H1 (cell line): ENCODE measurements around the gene ERCC3. TPM values are rescaled to one million over a fixed set of nuclear protein-coding genes. Genes with fewer than 3 reads are reported as not detected.

Source experiments
- CTCF ChIA-PET: fragments of 300-600 bp; sonication (Branson Sonifier 250); formaldehyde crosslinking; loops from one replicate; lab custom pipeline; 2021; ENCODE audit not compliant: partially characterized antibody; lab: Charles Lee
- POLR2A ChIA-PET: fragments of 300-600 bp; sonication (Branson Sonifier 250); formaldehyde crosslinking; loops from one replicate; lab custom pipeline; 2021; ENCODE audit warnings: inconsistent platforms; ENCODE audit not compliant: partially characterized antibody; lab: Charles Lee
- DNase-seq, 2 experiments: peaks; one replicate each; pipeline versions ENCODE4 v3.0.0 to v3.0.0-alpha.2; 2010 to 2022; ENCODE audit warnings: low spot score in 2 of 2, low read depth in 1 of 2, mixed read lengths in 1 of 2
- FAIRE-seq: peaks from 2 replicates; lab custom pipeline; 2011; peaks lifted over from hg19 to GRCh38; lab: Jason Lieb, UNC
- H2AFZ ChIP-seq: 2 replicates; pipeline ENCODE4 v1.8.1; 2012; ENCODE audit warnings: low read length, inconsistent platforms
- H2AK5ac ChIP-seq: 2 replicates; pipeline ENCODE4 v1.6.1; 2013; ENCODE audit warnings: low read depth, low read length
- H2BK120ac ChIP-seq: replicated peaks from 2 replicates; pipeline ENCODE3; 2013; ENCODE audit warnings: low read depth, low read length, inconsistent platforms
- H2BK12ac ChIP-seq: 2 replicates; pipeline ENCODE4 v1.6.1; 2013; ENCODE audit warnings: low read depth, low read length
- H2BK15ac ChIP-seq: 2 replicates; pipeline ENCODE4 v1.6.1; 2013; ENCODE audit warnings: low read length
- H2BK20ac ChIP-seq: 2 replicates; pipeline ENCODE4 v1.6.1; 2013; ENCODE audit warnings: low read length
- H2BK5ac ChIP-seq: 2 replicates; pipeline ENCODE4 v1.6.1; 2013; ENCODE audit warnings: low read depth, low read length
- H3K14ac ChIP-seq: 2 replicates; pipeline ENCODE4 v1.6.1; 2013; ENCODE audit warnings: inconsistent platforms; ENCODE audit not compliant: insufficient read length
- H3K18ac ChIP-seq: 2 replicates; pipeline ENCODE4 v1.6.1; 2013; ENCODE audit warnings: low read length; ENCODE audit errors: extremely low read depth
- H3K23ac ChIP-seq: 2 replicates; pipeline ENCODE4 v1.6.1; 2013; ENCODE audit warnings: inconsistent platforms; ENCODE audit not compliant: insufficient read length
- H3K23me2 ChIP-seq: 2 replicates; pipeline ENCODE4 v1.6.1; 2013; ENCODE audit warnings: low read depth, low read length
- H3K27ac ChIP-seq: 2 replicates; pipeline ENCODE4 v1.6.1; 2011; ENCODE audit warnings: low read depth, low read length, inconsistent platforms
- H3K27me3 ChIP-seq, 4 experiments: replicated peaks in 1 of 4; 1 replicate in 1 of 4; 2 replicates in 3 of 4; pipeline versions ENCODE4 v1.6.1 to v1.8.1; 2011 to 2013; ENCODE audit warnings: low read length in 3 of 4, mild to moderate bottlenecking in 3 of 4, inconsistent platforms in 2 of 4, mixed read lengths in 2 of 4, moderate library complexity in 1 of 4; ENCODE audit not compliant: control insufficient read depth in 3 of 4, insufficient read depth in 3 of 4; ENCODE audit errors: extremely low read depth in 1 of 4
- H3K36me3 ChIP-seq, 4 experiments: 2 replicates each; pipeline versions ENCODE4 v1.6.1 to v1.8.1; 2011 to 2013; ENCODE audit warnings: mild to moderate bottlenecking in 4 of 4, low read length in 3 of 4, moderate library complexity in 2 of 4, control low read depth in 1 of 4, inconsistent platforms in 1 of 4; ENCODE audit not compliant: insufficient read depth in 4 of 4, control insufficient read depth in 2 of 4
- H3K4ac ChIP-seq: replicated peaks from 2 replicates; pipeline ENCODE3; 2013; ENCODE audit warnings: low read length, low read depth, mixed read lengths, inconsistent platforms; ENCODE audit not compliant: insufficient read length
- H3K4me1 ChIP-seq, 4 experiments: replicated peaks in 1 of 4; 1 replicate in 1 of 4; 2 replicates in 3 of 4; pipeline versions ENCODE4 v1.6.1 to v1.8.1; 2011 to 2013; ENCODE audit warnings: low read length in 3 of 4, inconsistent platforms in 2 of 4, mixed read lengths in 1 of 4; ENCODE audit not compliant: insufficient read depth in 4 of 4, control insufficient read depth in 3 of 4
- H3K4me2 ChIP-seq, 2 experiments: 2 replicates each; pipeline versions ENCODE4 v1.6.1 to v1.8.1; 2011 to 2013; ENCODE audit warnings: low read depth in 2 of 2, low read length in 2 of 2, control low read depth in 1 of 2, inconsistent platforms in 1 of 2, mild to moderate bottlenecking in 1 of 2; ENCODE audit not compliant: insufficient read depth in 1 of 2
- H3K4me3 ChIP-seq, 4 experiments: fragments of 200-600, 300-600 bp in 1 of 4; sonication (generic), shearing (Covaris generic), sonication (Bioruptor Twin) in 1 of 4; 2 replicates each; pipeline versions ENCODE4 v1.5.1 to v1.8.1; 2011 to 2016; ENCODE audit warnings: low read length in 4 of 4, low read depth in 3 of 4, control low read depth in 2 of 4, inconsistent platforms in 2 of 4, mild to moderate bottlenecking in 2 of 4, mixed read lengths in 1 of 4, moderate library complexity in 1 of 4; ENCODE audit not compliant: insufficient read depth in 2 of 4; ENCODE audit errors: extremely low read depth in 1 of 4
- H3K56ac ChIP-seq: replicated peaks from 2 replicates; pipeline ENCODE3; 2013; ENCODE audit warnings: low read depth, mild to moderate bottlenecking, mixed read lengths, low read length, inconsistent platforms; ENCODE audit not compliant: insufficient read length
- H3K79me1 ChIP-seq: 2 replicates; pipeline ENCODE4 v1.6.1; 2013; ENCODE audit warnings: low read depth, low read length, control low read depth
- H3K79me2 ChIP-seq, 2 experiments: 2 replicates each; pipeline versions ENCODE4 v1.6.1 to v1.8.1; 2012 to 2013; ENCODE audit warnings: low read length in 2 of 2, mild to moderate bottlenecking in 2 of 2, inconsistent platforms in 1 of 2; ENCODE audit not compliant: insufficient read depth in 2 of 2, control insufficient read depth in 1 of 2
- H3K9ac ChIP-seq, 4 experiments: replicated peaks in 1 of 4; 1 replicate in 1 of 4; 2 replicates in 3 of 4; pipeline versions ENCODE4 v1.6.1 to v1.8.1; 2011 to 2013; ENCODE audit warnings: low read depth in 3 of 4, low read length in 3 of 4, control low read depth in 2 of 4, mild to moderate bottlenecking in 2 of 4, moderate library complexity in 2 of 4, inconsistent platforms in 1 of 4; ENCODE audit errors: extremely low read depth in 1 of 4
- H3K9me3 ChIP-seq, 2 experiments: 2 replicates each; pipeline versions ENCODE4 v1.6.1 to v1.8.1; 2012 to 2013; ENCODE audit warnings: mild to moderate bottlenecking in 2 of 2, moderate library complexity in 2 of 2, control low read depth in 1 of 2, inconsistent platforms in 1 of 2, low read depth in 1 of 2, low read length in 1 of 2, mixed read lengths in 1 of 2; ENCODE audit not compliant: insufficient read depth in 2 of 2
- H4K20me1 ChIP-seq, 2 experiments: replicated peaks in 1 of 2; 2 replicates each; pipeline versions ENCODE3 to v1.8.1; 2011 to 2013; ENCODE audit warnings: inconsistent platforms in 2 of 2, low read length in 2 of 2, mild to moderate bottlenecking in 1 of 2; ENCODE audit not compliant: insufficient read depth in 2 of 2, control insufficient read depth in 1 of 2
- H4K5ac ChIP-seq: 2 replicates; pipeline ENCODE4 v1.6.1; 2013; ENCODE audit warnings: low read length, low read depth, mixed read lengths, inconsistent platforms; ENCODE audit not compliant: insufficient read length
- H4K8ac ChIP-seq: 2 replicates; pipeline ENCODE4 v1.8.0; 2013; ENCODE audit warnings: mild to moderate bottlenecking, moderate library complexity, low read length, inconsistent platforms; ENCODE audit not compliant: insufficient read depth; ENCODE audit errors: extremely low read depth
- H4K91ac ChIP-seq: replicated peaks from 2 replicates; pipeline ENCODE3; 2013; ENCODE audit warnings: low read length, mixed read lengths, inconsistent platforms; ENCODE audit not compliant: insufficient read length
- ASH2L ChIP-seq: fragments of 200-600, 300-600 bp; sonication (generic); IDR thresholded peaks from one replicate; pipeline ENCODE4 v1.7.1; 2017; ENCODE audit warnings: low read length
- EGR1 ChIP-seq: IDR thresholded peaks from 2 replicates; pipeline ENCODE4 v1.6.1; 2011; ENCODE audit warnings: low read depth, low read length, borderline replicate concordance
- HDAC2 ChIP-seq, 2 experiments: fragments of 300-600 bp in 1 of 2; sonication (generic) in 1 of 2; IDR thresholded peaks; 2 replicates each; pipeline ENCODE4 v1.6.1; 2011 to 2012; ENCODE audit warnings: low read depth in 2 of 2, low read length in 2 of 2, mild to moderate bottlenecking in 2 of 2, moderate library complexity in 2 of 2, borderline replicate concordance in 1 of 2, inconsistent platforms in 1 of 2
- KDM4A ChIP-seq: IDR thresholded peaks from one replicate; pipeline ENCODE4 v1.7.1; 2012; ENCODE audit warnings: low read depth, mild to moderate bottlenecking, moderate library complexity, low read length, inconsistent platforms; ENCODE audit not compliant: severe bottlenecking
- PHF8 ChIP-seq: fragments of 200-600 bp; sonication (generic); conservative IDR thresholded peaks from 2 replicates; pipeline ENCODE4 v1.7.1; 2012; ENCODE audit warnings: low read depth, mild to moderate bottlenecking, inconsistent platforms, low read length, moderate library complexity
- RBBP5 ChIP-seq: IDR thresholded peaks from 2 replicates; pipeline ENCODE4 v1.7.1; 2012; ENCODE audit warnings: low read depth, mild to moderate bottlenecking, inconsistent platforms, low read length, moderate library complexity, borderline replicate concordance
- SP1 ChIP-seq: IDR thresholded peaks from 2 replicates; pipeline ENCODE4 v1.6.1; 2011; ENCODE audit warnings: low read depth, low read length
- TBP ChIP-seq: IDR thresholded peaks from 2 replicates; pipeline ENCODE4 v1.6.1; 2011; ENCODE audit warnings: low read depth, low read length, improper control_type of control experiment
- TCF12 ChIP-seq: IDR thresholded peaks from 2 replicates; pipeline ENCODE4 v1.6.1; 2011; ENCODE audit warnings: low read depth, mild to moderate bottlenecking, low read length
- WGBS, 2 experiments: shearing (Covaris generic) in 1 of 2; methylation state at CpG; one replicate each; pipeline versions ENCODE4 v1.1.6 to v1.1.7; 2013 to 2015; ENCODE audit warnings: low lambda C conversion rate in 2 of 2, mixed read lengths in 2 of 2, inconsistent platforms in 1 of 2, low coverage in 1 of 2, missing lambda C conversion rate in 1 of 2; ENCODE audit not compliant: insufficient replicate concordance in 2 of 2, insufficient coverage in 1 of 2, insufficient read length in 1 of 2; ENCODE audit errors: extremely low coverage in 1 of 2, missing lambda C conversion rate in 1 of 2; 5-methylcytosine and 5-hydroxymethylcytosine counted together
- polyA plus RNA-seq, 7 experiments: library from polyadenylated mRNA; depleted of rRNA in 3 of 7; stranded (reverse) in 5 of 7; unstranded in 2 of 7; fragments of >200 nt in 5 of 7; fragments of 200-250 nt in 2 of 7; gene quantifications; 1 replicate in 5 of 7; 2 replicates in 1 of 7; 4 replicates in 1 of 7; pipeline versions ENCODE4 v1.2.1 to v1.2.3, GENCODE V29; 2011 to 2013; ENCODE audit warnings: missing spikeins in 2 of 7, mixed read lengths in 2 of 7
- total RNA-seq: library from RNA; stranded (reverse); fragmentation: NEBNext Ultra II Directional; extraction: Animal tissue kit (Norgen Biotek cat#: 25700); gene quantifications from 2 replicates; pipeline ENCODE4 v1.2.1, GENCODE V29; 2021
- TF ChIP-seq, protein P1 (sequence below): IDR thresholded peaks from 2 replicates; pipeline ENCODE4 v1.6.1; 2012; ENCODE audit warnings: inconsistent platforms

Gene ERCC3
- total and polyA plus RNA-seq, 2 of the 8 experiments (the other 6 are each of a cell fraction or from before 2014, with no cell fraction given): 41.8 to 48.9 TPM

DNA sequence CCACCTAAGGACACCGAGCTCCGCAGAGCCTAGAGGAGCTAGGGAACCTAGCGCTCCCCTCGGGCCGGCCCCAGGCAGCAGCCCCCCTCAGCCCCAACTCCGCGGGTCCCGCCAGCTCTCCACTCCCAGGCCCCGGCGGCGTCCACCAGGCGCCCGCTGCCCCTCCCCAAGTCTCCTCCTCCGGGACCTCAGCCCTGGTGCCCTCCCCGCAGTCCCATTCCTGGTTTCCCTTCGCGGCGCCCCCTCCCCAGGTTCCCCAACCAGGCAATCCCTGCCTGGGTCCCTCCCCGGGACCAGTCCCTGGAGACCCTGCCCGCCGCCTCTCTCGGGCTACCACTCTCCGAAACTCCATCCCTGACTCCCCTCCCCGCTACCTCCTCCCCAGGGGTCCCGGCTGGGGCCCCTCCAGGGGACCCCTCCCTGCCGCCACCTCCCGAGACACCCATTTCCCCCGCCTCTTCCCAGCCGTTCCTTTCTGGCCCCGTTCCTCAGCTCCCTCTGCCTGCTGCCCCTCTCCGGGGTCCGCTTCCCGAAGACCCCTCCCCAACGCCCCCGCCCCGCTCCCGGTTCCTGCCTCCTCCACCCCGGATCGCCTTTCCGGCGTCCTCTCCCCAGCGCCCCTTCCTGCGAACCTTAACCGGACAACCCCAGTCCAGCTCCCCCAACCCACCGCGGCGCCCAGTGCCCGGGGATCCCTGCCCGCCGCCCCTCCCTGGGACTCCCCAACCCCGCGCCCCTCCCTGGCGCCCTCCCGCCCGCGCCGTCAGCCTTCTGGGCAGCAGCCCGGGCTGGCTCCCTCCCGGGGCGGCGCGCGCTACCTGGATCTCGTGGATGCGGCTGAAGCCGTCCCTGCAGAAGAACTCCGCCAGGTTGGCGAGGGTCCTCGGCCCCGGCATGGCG, 74.5 kb downstream of the ERCC3 start:
- H3K36me3 ChIP-seq: no peaks in the 10 kb centered on the region
- peak overlapping the region; percentile 72 for H4K8ac ChIP-seq
- H3K4ac ChIP-seq: no peak overlapping the region
- no peak overlapping the region for H2BK5ac ChIP-seq
- H3K4me3 ChIP-seq: peak overlapping the region; percentile 53 to 97 (median 62)
- H3K18ac ChIP-seq: peak overlapping the region; percentile 78
- H3K56ac ChIP-seq: peak overlapping the region; percentile 10
- peaks cover 0 to 17% (median 8%) of the 10 kb centered on the region in 4 experiments; a peak in 5 of 7 replicates for H3K27me3 ChIP-seq
- peak overlapping the region in 3 of 4 experiments; percentile 43 to 86 (median 72); a peak in 5 of 7 replicates for H3K9ac ChIP-seq
- POLR2A ChIA-PET: interaction anchor here (0.9 to 1.5 kb wide), 8 partner anchors 9 to 137 kb away, joined by 3 to 6 read pairs (median 3); partner anchors contain the start of gene ERCC3
- peak overlapping the region; percentile 40; the same call in 1 of the 2 replicates for H2AFZ ChIP-seq
- no peak overlapping the region for H4K91ac ChIP-seq
- WGBS, 2 experiments: 2% methylated on average over 14 of the region's 71 CpGs; no CpG with 5 or more reads in 1 of the 2 experiments
- H3K27ac ChIP-seq: peak overlapping the region; percentile 51; the same call in 1 of the 2 replicates
- peaks cover 0 to 7% (median 4%) of the 10 kb centered on the region in 4 experiments; a peak in 5 of 7 replicates for H3K4me1 ChIP-seq
- peaks cover 20% of the 10 kb centered on the region for H3K23me2 ChIP-seq
- peak overlapping the region; percentile 96 to 98 for H3K4me2 ChIP-seq
- no peaks in the 10 kb centered on the region for H3K9me3 ChIP-seq
- CTCF ChIA-PET: interaction anchor here (0.8 to 1.2 kb wide), 5 partner anchors 11 to 197 kb away, joined by 3 to 5 read pairs (median 4); no protein-coding TSS in a partner anchor
- 0 out of 4 replicates have a peak, but pooled peaks cover 0 to 4% of the 10 kb centered on the region in 2 experiments for H3K79me2 ChIP-seq
- H3K14ac ChIP-seq: no peak overlapping the region
- no peaks in the 10 kb centered on the region for H3K79me1 ChIP-seq
- peak overlapping the region; percentile 81 for H4K5ac ChIP-seq
- no peak overlapping the region for H3K23ac ChIP-seq
- DNase-seq (peak in 1 of 2 experiments; percentile 84), FAIRE-seq (no peak)
- no peak overlapping the region for H2AK5ac ChIP-seq
- H2BK15ac ChIP-seq: no peak overlapping the region
- H2BK20ac ChIP-seq: no peak overlapping the region
- H4K20me1 ChIP-seq: no peaks in the 10 kb centered on the region
- H2BK120ac ChIP-seq: no peak overlapping the region
- 0 out of 2 replicates have a peak overlapping the region, but pooled peaks have one; percentile 39 for H2BK12ac ChIP-seq
- TF ChIP-seq, protein P1, sequence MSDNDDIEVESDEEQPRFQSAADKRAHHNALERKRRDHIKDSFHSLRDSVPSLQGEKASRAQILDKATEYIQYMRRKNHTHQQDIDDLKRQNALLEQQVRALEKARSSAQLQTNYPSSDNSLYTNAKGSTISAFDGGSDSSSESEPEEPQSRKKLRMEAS: 0 out of 2 replicates have a peak, but pooled peaks have one; percentile 4
- TF ChIP-seq ASH2L (peak; percentile 93), KDM4A (peak; percentile 93), HDAC2 (IDR thresholded peaks at IDR 0.05; ENCODE audit: borderline replicate concordance in 1 of 2, low read depth in 2 of 2, low read length in 2 of 2) (no peak), TBP (peak; percentile 26; the same call in 1 of the 2 replicates), PHF8 (peak; percentile 48), EGR1 (peak; percentile 40; the same call in 1 of the 2 replicates), RBBP5 (peak; percentile 83; the same call in 1 of the 2 replicates), SP1 (no peak), TCF12 (no peak)
